HL-60 (cell line): ENCODE data around the gene TMTC2.

Source experiments
- DNase-seq, 2 experiments: peaks; one replicate each; pipeline ENCODE4 v3.0.0-alpha.2; 2010 to 2020; ENCODE audit warnings: low read depth in 1 of 2, low spot score in 1 of 2
- H3K27ac ChIP-seq: fragments of 250-450 bp; sonication (Bioruptor Pico); replicated peaks from 2 replicates; pipeline ENCODE4 v1.5.1; 2020; ENCODE audit warnings: mild to moderate bottlenecking, moderate library complexity
- H3K27me3 ChIP-seq: fragments of 250-450 bp; sonication (Bioruptor Pico); 2 replicates; pipeline ENCODE4 v1.5.1; 2021; ENCODE audit warnings: mild to moderate bottlenecking, moderate library complexity; ENCODE audit not compliant: insufficient read depth, poor library complexity, severe bottlenecking
- H3K4me3 ChIP-seq: replicated peaks from 2 replicates; pipeline ENCODE4 v1.5.1; 2011; ENCODE audit warnings: mild to moderate bottlenecking, control low read depth, low read length; ENCODE audit not compliant: insufficient read depth
- GABPA ChIP-seq: IDR thresholded peaks from 2 replicates; pipeline ENCODE4 v1.6.1; 2012; ENCODE audit warnings: low read depth
- POLR2AphosphoS5 ChIP-seq: IDR thresholded peaks from 2 replicates; pipeline ENCODE4 v1.6.1; 2012; ENCODE audit warnings: low read depth
- SPI1 ChIP-seq: IDR thresholded peaks from 2 replicates; pipeline ENCODE4 v1.6.1; 2012; ENCODE audit warnings: low read depth, mild to moderate bottlenecking, borderline replicate concordance
- TF ChIP-seq, protein P1 (sequence below): IDR thresholded peaks from one replicate; pipeline ENCODE4 v1.5.1; 2011; ENCODE audit warnings: low read length, control low read depth, inconsistent platforms; ENCODE audit not compliant: insufficient read depth
- TF ChIP-seq, protein P2 (sequence below): IDR thresholded peaks from 2 replicates; pipeline ENCODE4 v1.6.1; 2012; ENCODE audit warnings: low read depth; ENCODE audit not compliant: insufficient replicate concordance

TMTC2 gene

DNA sequence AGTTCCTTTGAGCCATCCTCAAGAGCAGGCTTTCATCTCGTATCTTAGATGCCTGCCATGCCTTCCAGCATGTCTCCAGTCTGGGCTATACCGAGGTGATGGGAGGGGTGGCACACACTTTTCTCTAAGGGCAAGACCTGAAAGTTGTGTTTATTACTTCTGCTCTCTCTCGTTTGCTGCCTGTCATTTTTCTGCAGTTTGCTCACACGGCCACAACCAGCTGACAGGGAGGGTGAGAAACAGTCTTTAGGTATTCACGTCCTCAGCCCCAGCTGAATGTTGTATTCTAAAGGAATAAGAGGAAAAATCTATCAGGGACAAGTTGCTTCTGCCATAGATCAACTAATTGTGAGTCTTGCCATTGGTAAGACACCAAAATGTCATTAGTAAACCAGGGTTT is 88.0 kb downstream of the TMTC2 start:
- Histone ChIP-seq H3K27ac (no peak overlapping the region), H3K27me3 (no peaks in the 10 kb centered on the region), H3K4me3 (no peak overlapping the region)
- DNase-seq, result no peak
- TF ChIP-seq GABPA (no peak), POLR2AphosphoS5 (no peak), SPI1 (no peak)
- TF ChIP-seq, protein P1, sequence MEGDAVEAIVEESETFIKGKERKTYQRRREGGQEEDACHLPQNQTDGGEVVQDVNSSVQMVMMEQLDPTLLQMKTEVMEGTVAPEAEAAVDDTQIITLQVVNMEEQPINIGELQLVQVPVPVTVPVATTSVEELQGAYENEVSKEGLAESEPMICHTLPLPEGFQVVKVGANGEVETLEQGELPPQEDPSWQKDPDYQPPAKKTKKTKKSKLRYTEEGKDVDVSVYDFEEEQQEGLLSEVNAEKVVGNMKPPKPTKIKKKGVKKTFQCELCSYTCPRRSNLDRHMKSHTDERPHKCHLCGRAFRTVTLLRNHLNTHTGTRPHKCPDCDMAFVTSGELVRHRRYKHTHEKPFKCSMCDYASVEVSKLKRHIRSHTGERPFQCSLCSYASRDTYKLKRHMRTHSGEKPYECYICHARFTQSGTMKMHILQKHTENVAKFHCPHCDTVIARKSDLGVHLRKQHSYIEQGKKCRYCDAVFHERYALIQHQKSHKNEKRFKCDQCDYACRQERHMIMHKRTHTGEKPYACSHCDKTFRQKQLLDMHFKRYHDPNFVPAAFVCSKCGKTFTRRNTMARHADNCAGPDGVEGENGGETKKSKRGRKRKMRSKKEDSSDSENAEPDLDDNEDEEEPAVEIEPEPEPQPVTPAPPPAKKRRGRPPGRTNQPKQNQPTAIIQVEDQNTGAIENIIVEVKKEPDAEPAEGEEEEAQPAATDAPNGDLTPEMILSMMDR, result no peak
- TF ChIP-seq, protein P2, sequence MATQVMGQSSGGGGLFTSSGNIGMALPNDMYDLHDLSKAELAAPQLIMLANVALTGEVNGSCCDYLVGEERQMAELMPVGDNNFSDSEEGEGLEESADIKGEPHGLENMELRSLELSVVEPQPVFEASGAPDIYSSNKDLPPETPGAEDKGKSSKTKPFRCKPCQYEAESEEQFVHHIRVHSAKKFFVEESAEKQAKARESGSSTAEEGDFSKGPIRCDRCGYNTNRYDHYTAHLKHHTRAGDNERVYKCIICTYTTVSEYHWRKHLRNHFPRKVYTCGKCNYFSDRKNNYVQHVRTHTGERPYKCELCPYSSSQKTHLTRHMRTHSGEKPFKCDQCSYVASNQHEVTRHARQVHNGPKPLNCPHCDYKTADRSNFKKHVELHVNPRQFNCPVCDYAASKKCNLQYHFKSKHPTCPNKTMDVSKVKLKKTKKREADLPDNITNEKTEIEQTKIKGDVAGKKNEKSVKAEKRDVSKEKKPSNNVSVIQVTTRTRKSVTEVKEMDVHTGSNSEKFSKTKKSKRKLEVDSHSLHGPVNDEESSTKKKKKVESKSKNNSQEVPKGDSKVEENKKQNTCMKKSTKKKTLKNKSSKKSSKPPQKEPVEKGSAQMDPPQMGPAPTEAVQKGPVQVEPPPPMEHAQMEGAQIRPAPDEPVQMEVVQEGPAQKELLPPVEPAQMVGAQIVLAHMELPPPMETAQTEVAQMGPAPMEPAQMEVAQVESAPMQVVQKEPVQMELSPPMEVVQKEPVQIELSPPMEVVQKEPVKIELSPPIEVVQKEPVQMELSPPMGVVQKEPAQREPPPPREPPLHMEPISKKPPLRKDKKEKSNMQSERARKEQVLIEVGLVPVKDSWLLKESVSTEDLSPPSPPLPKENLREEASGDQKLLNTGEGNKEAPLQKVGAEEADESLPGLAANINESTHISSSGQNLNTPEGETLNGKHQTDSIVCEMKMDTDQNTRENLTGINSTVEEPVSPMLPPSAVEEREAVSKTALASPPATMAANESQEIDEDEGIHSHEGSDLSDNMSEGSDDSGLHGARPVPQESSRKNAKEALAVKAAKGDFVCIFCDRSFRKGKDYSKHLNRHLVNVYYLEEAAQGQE, result no peak

DNA sequence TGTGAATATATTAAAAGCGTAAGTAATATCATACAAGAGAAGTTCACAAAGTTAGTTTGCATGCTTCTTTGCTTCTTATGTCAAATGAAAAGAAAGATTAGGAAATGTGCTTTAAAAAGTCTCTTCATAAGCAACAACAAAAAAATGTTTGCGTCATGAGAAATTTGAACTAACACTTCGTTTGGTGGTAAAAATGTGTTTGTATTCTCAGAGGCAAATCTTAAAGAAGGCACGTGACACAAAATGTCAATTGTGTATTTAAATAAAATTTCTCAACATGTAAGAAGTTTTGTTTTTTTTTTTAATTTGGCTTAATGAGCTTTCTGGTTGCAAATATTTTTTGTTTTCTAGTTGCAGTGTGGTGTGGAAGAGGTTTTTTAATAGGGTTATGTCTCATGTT is 93.8 kb downstream of the TMTC2 start:
- TF ChIP-seq POLR2AphosphoS5, result no peak
- no peak for TF ChIP-seq SPI1
- TF ChIP-seq, protein P2, result no peak
- TF ChIP-seq GABPA, result no peak
- TF ChIP-seq, protein P1, result no peak
- H3K27me3 ChIP-seq, result no peaks in the 10 kb centered on the region
- DNase-seq, result no peak
- no peak overlapping the region for H3K27ac ChIP-seq
- H3K4me3 ChIP-seq, result no peak overlapping the region

DNA sequence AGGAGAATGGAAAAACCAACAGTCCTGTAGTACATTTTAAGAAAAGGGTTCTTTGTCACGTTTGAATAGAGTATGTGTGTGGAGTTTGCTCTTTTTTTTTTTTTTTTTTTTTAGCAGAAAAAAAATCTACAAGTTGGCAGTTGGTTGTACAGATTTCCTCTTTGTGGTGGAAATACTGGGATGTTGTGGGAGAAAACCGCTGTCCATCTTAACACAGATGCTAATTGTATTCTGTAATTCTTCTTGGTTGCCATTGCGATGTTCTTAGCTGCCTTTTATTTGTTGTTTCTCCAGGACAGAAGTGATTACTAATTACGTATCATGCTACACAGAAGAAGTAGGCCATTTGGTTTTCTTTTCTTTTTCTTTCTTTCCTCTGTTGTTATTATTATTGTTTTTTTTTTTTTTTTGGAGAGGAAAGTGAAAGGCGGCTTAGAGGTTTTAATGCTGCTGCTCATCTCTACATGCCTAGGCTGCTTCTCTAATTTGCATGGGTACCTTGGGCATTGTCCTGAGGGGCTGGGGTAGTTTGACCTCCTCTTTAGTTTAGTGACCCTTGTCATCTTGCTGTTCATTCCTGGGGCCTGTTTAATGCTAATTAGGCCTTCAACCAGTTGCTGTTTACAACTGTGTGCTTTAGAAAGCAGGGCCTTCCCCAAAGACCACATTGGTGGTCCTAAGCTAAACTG is 94.7 kb downstream of the TMTC2 start:
- TF ChIP-seq POLR2AphosphoS5 (no peak), SPI1 (no peak), GABPA (no peak)
- TF ChIP-seq, protein P2, result no peak
- TF ChIP-seq, protein P1, result no peak
- no peak for DNase-seq
- no peak overlapping the region for H3K4me3 ChIP-seq
- H3K27ac ChIP-seq, result no peak overlapping the region
- H3K27me3 ChIP-seq, result no peaks in the 10 kb centered on the region
